HEK293T (cell line): Measurements from ENCODE around the gene TRA2A.

Experiments
- ARNT ChIP-seq: fragments of 450-650 bp; IDR thresholded peaks from 2 replicates; pipeline ENCODE4 v1.6.1; 2017; ENCODE audit warnings: mild to moderate bottlenecking
- BHLHE40 ChIP-seq: fragments of 450-650 bp; IDR thresholded peaks from 2 replicates; pipeline ENCODE4 v1.6.1; 2016; ENCODE audit warnings: mild to moderate bottlenecking, moderate library complexity, borderline replicate concordance
- ELF4 ChIP-seq: fragments of 450-650 bp; IDR thresholded peaks from 2 replicates; pipeline ENCODE4 v1.6.1; 2017; ENCODE audit warnings: antibody characterized with exemption
- FOXK2 ChIP-seq: fragments of 450-650 bp; IDR thresholded peaks from 2 replicates; pipeline ENCODE4 v1.6.1; 2016; ENCODE audit warnings: mild to moderate bottlenecking
- FOXM1 ChIP-seq: fragments of 450-650 bp; IDR thresholded peaks from 2 replicates; pipeline ENCODE4 v1.6.1; 2017; ENCODE audit warnings: mild to moderate bottlenecking, borderline replicate concordance
- L3MBTL2 ChIP-seq: fragments of 450-650 bp; conservative IDR thresholded peaks from 2 replicates; pipeline ENCODE4 v1.6.1; 2016; ENCODE audit warnings: mild to moderate bottlenecking
- LEF1 ChIP-seq: fragments of 450-650 bp; IDR thresholded peaks from 2 replicates; pipeline ENCODE4 v1.6.1; 2017; ENCODE audit warnings: mild to moderate bottlenecking, borderline replicate concordance
- NFRKB ChIP-seq: fragments of 450-650 bp; IDR thresholded peaks from 2 replicates; pipeline ENCODE4 v1.6.1; 2016; ENCODE audit warnings: mild to moderate bottlenecking, moderate library complexity
- SP1 ChIP-seq: fragments of 450-650 bp; IDR thresholded peaks from 2 replicates; pipeline ENCODE4 v1.6.1; 2017
- SUZ12 ChIP-seq: fragments of 450-650 bp; IDR thresholded peaks from 2 replicates; pipeline ENCODE4 v1.6.1; 2016; ENCODE audit warnings: mild to moderate bottlenecking
- TARDBP ChIP-seq: fragments of 450-650 bp; IDR thresholded peaks from 2 replicates; pipeline ENCODE4 v1.6.1; 2016

DNA sequence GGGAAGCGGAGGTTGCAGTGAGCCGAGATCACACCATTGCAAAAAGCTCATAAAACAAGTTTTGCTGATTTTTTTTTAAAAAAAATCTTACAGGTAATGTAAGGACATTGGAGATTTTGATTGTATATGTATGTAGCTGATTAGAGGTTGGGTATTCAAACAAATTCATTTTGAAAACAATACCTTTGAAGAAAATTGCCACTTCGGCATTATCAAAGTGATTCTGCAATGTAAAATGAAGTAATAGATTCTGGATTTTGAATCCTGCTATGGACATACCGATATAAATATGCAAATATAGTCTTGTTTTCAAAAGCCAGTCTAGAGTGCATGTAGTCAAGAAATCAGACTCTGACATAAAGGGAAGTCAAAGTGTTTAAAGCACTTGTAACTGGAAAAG lies 49.1 kb downstream of the TRA2A start:
- TF ChIP-seq ELF4 (no peak), NFRKB (no peak), LEF1 (no peak), SUZ12 (no peak), L3MBTL2 (no peak), FOXK2 (no peak), FOXM1 (no peak), SP1 (no peak), BHLHE40 (no peak), ARNT (no peak), TARDBP (no peak)
